Stimulated activated CD8-positive, alpha-beta memory T cell treated with anti-CD3 and anti-CD28 coated beads, Interleukin-7, amount 100 ng/mL, for 48 hours (primary cell): ENCODE measurements around the gene DAPL1.

ENCODE experiments used
- DNase-seq, 2 donors: peaks; one replicate each; pipeline ENCODE4 v3.0.0-alpha.2; 2020; ENCODE audit warnings: low read depth in 1 of 2; ENCODE audit errors: extremely low read depth in 1 of 2

DAPL1 gene

GRCh38 chr2:158795195-158795924, at the start of gene DAPL1:
DAPL1 (plus strand) TSS chr2:158795317; CDS start chr2:158795373, 56 bp downstream.
- DNase-seq, result no peak

GRCh38 chr2:158745866-158746382, 49.2 kb upstream of the DAPL1 start:
- DNase-seq, result no peak

- no peak for DNase-seq
Observed at GRCh38 chr2:158746488-158746887, 48.6 kb upstream of the DAPL1 start.

GRCh38 chr2:158747281-158747680, 47.8 kb upstream of the DAPL1 start:
- DNase-seq, result no peak

- no peak for DNase-seq
Observed at GRCh38 chr2:158748926-158749590, 46.1 kb upstream of the DAPL1 start.

- no peak for DNase-seq
Observed at GRCh38 chr2:158750458-158751125, 44.5 kb upstream of the DAPL1 start.

GRCh38 chr2:158753641-158754611, 41.2 kb upstream of the DAPL1 start:
- DNase-seq, result peak in 1 of 2 donors; percentile 3

GRCh38 chr2:158755310-158756087, 39.6 kb upstream of the DAPL1 start:
- DNase-seq, result no peak

GRCh38 chr2:158756331-158756730, 38.8 kb upstream of the DAPL1 start:
- no peak for DNase-seq

- peak in 1 of 2 donors; percentile 4 for DNase-seq
Observed at GRCh38 chr2:158756976-158757375, 38.1 kb upstream of the DAPL1 start.

- DNase-seq, result no peak
Observed at GRCh38 chr2:158760887-158761286, 34.2 kb upstream of the DAPL1 start.

- DNase-seq, result no peak
Observed at GRCh38 chr2:158761621-158762020, 33.5 kb upstream of the DAPL1 start.

GRCh38 chr2:158762336-158762735, 32.8 kb upstream of the DAPL1 start:
- DNase-seq, result no peak

- DNase-seq, result no peak
Observed at GRCh38 chr2:158766524-158766923, 28.6 kb upstream of the DAPL1 start.

- no peak for DNase-seq
Observed at GRCh38 chr2:158772306-158773078, 22.6 kb upstream of the DAPL1 start.

GRCh38 chr2:158773121-158773520, 22.0 kb upstream of the DAPL1 start:
- no peak for DNase-seq

GRCh38 chr2:158774681-158775080, 20.4 kb upstream of the DAPL1 start:
- no peak for DNase-seq

GRCh38 chr2:158775273-158776027, 19.7 kb upstream of the DAPL1 start:
- no peak for DNase-seq
